Heart right ventricle (tissue), 16 donors: ENCODE measurements around the gene ARL16. TPM values are rescaled to one million over a fixed set of nuclear protein-coding genes. Genes with fewer than 3 reads are reported as not detected.

Experiments
- ATAC-seq, 8 donors: fragments of 200-7000 bp; cut with Tn5 transposase; one replicate each; pipeline ENCODE4 v1.9.1; 2020; ENCODE audit warnings: mild to moderate bottlenecking in 8 of 8, moderate library complexity in 8 of 8, moderate number of reproducible peaks in 1 of 8
- DNase-seq, 2 donors: peaks; one replicate each; pipeline ENCODE4 v3.0.0-alpha.2; 2020
- H3K27ac ChIP-seq, 10 donors: fragments of 200-600 bp; sonication (generic) in 2 of 10; one replicate each; pipeline versions ENCODE4 v1.5.0 to v1.8.0; 2020 to 2022; ENCODE audit warnings: mild to moderate bottlenecking in 3 of 10
- H3K27me3 ChIP-seq, 7 donors: fragments of 200-600 bp; one replicate each; pipeline ENCODE4 v1.8.0; 2021 to 2022; ENCODE audit warnings: mild to moderate bottlenecking in 2 of 7
- H3K36me3 ChIP-seq, 9 donors: fragments of 200-600 bp; sonication (generic) in 1 of 9; one replicate each; pipeline versions ENCODE4 v1.5.0 to v1.8.0; 2020 to 2022; ENCODE audit warnings: mild to moderate bottlenecking in 2 of 9
- H3K4me1 ChIP-seq, 9 donors: fragments of 200-600 bp; sonication (generic) in 1 of 9; one replicate each; pipeline versions ENCODE4 v1.5.0 to v1.8.0; 2020 to 2022; ENCODE audit warnings: mild to moderate bottlenecking in 4 of 9
- H3K4me3 ChIP-seq, 10 donors: fragments of 200-600 bp; sonication (generic) in 2 of 10; one replicate each; pipeline versions ENCODE4 v1.5.0 to v1.8.0; 2020 to 2022; ENCODE audit warnings: mild to moderate bottlenecking in 7 of 10, moderate library complexity in 2 of 10
- H3K9me3 ChIP-seq, 11 donors: fragments of 200-600 bp in 10 of 11; sonication (generic) in 2 of 11; one replicate each; pipeline versions ENCODE4 v1.5.0 to v1.8.0; 2013 to 2022; ENCODE audit warnings: mild to moderate bottlenecking in 2 of 11, control low read depth in 1 of 11, moderate library complexity in 1 of 11
- WGBS, 2 donors: extraction: QIAGEN DNeasy Blood & Tissue Kit; methylation state at CpG; one replicate each; pipeline ENCODE4 v1.1.7; 2013; ENCODE audit warnings: inconsistent platforms in 1 of 2; 5-methylcytosine and 5-hydroxymethylcytosine counted together
- intact Hi-C, 10 donors: fragments of 100-400 bp; cut with DNase I; formaldehyde crosslinking; loops; one replicate each; pipeline versions ENCODE4 v1.11.1 to v1.14.2; 2022
- polyA plus RNA-seq, 2 donors: library from polyadenylated mRNA; stranded (reverse); fragments of 200-250 nt; gene quantifications; one replicate each; pipeline ENCODE4 v1.2.3, GENCODE V29; 2013
- total RNA-seq, 10 donors: library from RNA; stranded (reverse); fragmentation: NEBNext Ultra II Directional in 3 of 10; extraction: Animal tissue kit (Norgen Biotek cat#: 25700) in 3 of 10; gene quantifications; one replicate each; pipeline versions ENCODE4 v1.2.1 to v1.2.4, GENCODE V29; 2021 to 2023
- TF ChIP-seq, protein P1 (sequence below), 9 donors: fragments of 200-600 bp; sonication (generic) in 2 of 9; IDR thresholded peaks; one replicate each; pipeline versions ENCODE4 v1.5.0 to v1.8.0; 2021 to 2022; ENCODE audit warnings: antibody characterized with exemption in 9 of 9, mild to moderate bottlenecking in 5 of 9, moderate library complexity in 1 of 9
- donor health status: Arrhythmogenic right ventricular cardiomyopathy.
- donor health status: ischemic (EF 13 %, LVEDD 7.1; RV severe dilation, severe dysfunction).
- donor health status: healthy with polysubstance abuse.
- donor health status: DM: no; HTN: yes; CAD: no.
- donor health status: DM: no; HTN: no; CAD: no.
- donor health status: ischemic (EF 25% LVEDD 6.9; RV normal size, moderate dysfunction).
- donor health status: ischemic (EF 25% LVEDD 5.7; RV mildly dilated, moderate dysfunction).
- donor health status: healthy.
- donor health status: DM: yes; HTN: yes; CAD: no.
- donor health status: Ischemic cardiomyopathy.
- donor health status: ischemic (EF 35%, LVEDD 5.7; RV mildly dilated, moderate dysfunction).
- donor health status: nonischemic (EF 11% LVEDD 7.7; RV severe dilation, severe dysfunction).
- donor health status: DM: yes; HTN: yes; CAD: no.
- donor health status: PGD.
- donor health status: ischemic (EF 29% LVEDD 5.4; RV normal size, mild dysfunction).
- donor health status: nonischemic (EF 23%, LVEDD 6.1; RV moderate dilation, normal function).

Gene ARL16
- total and polyA plus RNA-seq, 12 donors, result 11.1 to 41.2 (median 16.7) TPM

- ATAC-seq (no peak), DNase-seq (no peak)
- intact Hi-C loops, result no loop called here
- Histone ChIP-seq H3K9me3 (no peaks in the 10 kb centered on the region), H3K4me3 (no peak overlapping the region), H3K27me3 (no peaks in the 10 kb centered on the region), H3K36me3 (peaks cover 0 to 8% (median 0%) of the 10 kb centered on the region in 9 donors), H3K4me1 (peaks cover 0 to 24% (median 22%) of the 10 kb centered on the region in 9 donors), H3K27ac (no peak overlapping the region)
- 90 to 93% methylated on average over 43 of the region's 43 CpGs for WGBS, 2 donors
- TF ChIP-seq, protein P1, sequence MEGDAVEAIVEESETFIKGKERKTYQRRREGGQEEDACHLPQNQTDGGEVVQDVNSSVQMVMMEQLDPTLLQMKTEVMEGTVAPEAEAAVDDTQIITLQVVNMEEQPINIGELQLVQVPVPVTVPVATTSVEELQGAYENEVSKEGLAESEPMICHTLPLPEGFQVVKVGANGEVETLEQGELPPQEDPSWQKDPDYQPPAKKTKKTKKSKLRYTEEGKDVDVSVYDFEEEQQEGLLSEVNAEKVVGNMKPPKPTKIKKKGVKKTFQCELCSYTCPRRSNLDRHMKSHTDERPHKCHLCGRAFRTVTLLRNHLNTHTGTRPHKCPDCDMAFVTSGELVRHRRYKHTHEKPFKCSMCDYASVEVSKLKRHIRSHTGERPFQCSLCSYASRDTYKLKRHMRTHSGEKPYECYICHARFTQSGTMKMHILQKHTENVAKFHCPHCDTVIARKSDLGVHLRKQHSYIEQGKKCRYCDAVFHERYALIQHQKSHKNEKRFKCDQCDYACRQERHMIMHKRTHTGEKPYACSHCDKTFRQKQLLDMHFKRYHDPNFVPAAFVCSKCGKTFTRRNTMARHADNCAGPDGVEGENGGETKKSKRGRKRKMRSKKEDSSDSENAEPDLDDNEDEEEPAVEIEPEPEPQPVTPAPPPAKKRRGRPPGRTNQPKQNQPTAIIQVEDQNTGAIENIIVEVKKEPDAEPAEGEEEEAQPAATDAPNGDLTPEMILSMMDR (IDR thresholded peaks at IDR 0.05), result no peak
Measured at GRCh38 chr17:81715872-81716673, 32.5 kb upstream of the ARL16 start.

GRCh38 chr17:81715107-81715871 is 31.7 kb upstream of the ARL16 start:
- intact Hi-C loops, result no loop called here
- Histone ChIP-seq H3K27ac (no peak overlapping the region), H3K4me1 (peaks cover 7 to 32% (median 30%) of the 10 kb centered on the region in 9 donors), H3K9me3 (no peaks in the 10 kb centered on the region), H3K36me3 (peaks cover 0 to 8% (median 0%) of the 10 kb centered on the region in 9 donors), H3K27me3 (no peaks in the 10 kb centered on the region), H3K4me3 (no peak overlapping the region)
- DNase-seq (no peak), ATAC-seq (no peak)
- WGBS, 2 donors, result 89 to 92% methylated on average over 32 of the region's 32 CpGs
- TF ChIP-seq, protein P1 (IDR thresholded peaks at IDR 0.05), result no peak

GRCh38 chr17:81714412-81715106 is 31.0 kb upstream of the ARL16 start:
- Histone ChIP-seq H3K27ac (no peak overlapping the region), H3K9me3 (no peaks in the 10 kb centered on the region), H3K4me3 (no peak overlapping the region), H3K36me3 (peaks cover 0 to 8% (median 0%) of the 10 kb centered on the region in 9 donors), H3K27me3 (no peaks in the 10 kb centered on the region), H3K4me1 (peaks cover 7 to 36% (median 31%) of the 10 kb centered on the region in 9 donors)
- ATAC-seq (no peak), DNase-seq (no peak)
- TF ChIP-seq, protein P1 (IDR thresholded peaks at IDR 0.05), result no peak
- intact Hi-C loops, result no loop called here
- WGBS, 2 donors, result 96 to 97% methylated on average over 39 of the region's 39 CpGs
